CD4-positive, CD25-positive, alpha-beta regulatory T cell (primary cell): ENCODE data around the gene RHBDF1. TPM values are rescaled to one million over a fixed set of nuclear protein-coding genes. Genes with fewer than 3 reads are reported as not detected.

Experiments
- ATAC-seq, 2 donors: fragments of 150-1000 bp; cut with Tn5 transposase; one replicate each; pipeline ENCODE4 v1.10.0; 2021; ENCODE audit warnings: low read depth in 2 of 2, moderate number of reproducible peaks in 2 of 2, moderate library complexity in 1 of 2
- DNase-seq, 3 donors: peaks; one replicate each; pipeline versions ENCODE4 v3.0.0 to v3.0.0-alpha.2; 2012 to 2022; ENCODE audit warnings: mixed read lengths in 1 of 3
- H3K27ac ChIP-seq: one replicate; pipeline ENCODE4 v1.7.0; 2013; ENCODE audit warnings: mild to moderate bottlenecking, low read length; ENCODE audit not compliant: insufficient read depth, poor library complexity, severe bottlenecking
- H3K27me3 ChIP-seq: one replicate; pipeline ENCODE4 v1.7.0; 2013; ENCODE audit warnings: low read length; ENCODE audit not compliant: control insufficient read depth, insufficient read depth
- H3K36me3 ChIP-seq: one replicate; pipeline ENCODE4 v1.7.0; 2013; ENCODE audit warnings: mild to moderate bottlenecking, low read length, moderate library complexity; ENCODE audit not compliant: control insufficient read depth, insufficient read depth
- H3K4me1 ChIP-seq: 2 replicates; pipeline ENCODE4 v1.7.0; 2013; ENCODE audit warnings: mild to moderate bottlenecking, low read length; ENCODE audit not compliant: insufficient read depth, control insufficient read depth, poor library complexity, severe bottlenecking
- H3K4me3 ChIP-seq: one replicate; pipeline ENCODE4 v1.7.0; 2013; ENCODE audit warnings: low read depth, mild to moderate bottlenecking, low read length, moderate library complexity
- H3K9me3 ChIP-seq, 2 experiments: 1 replicate in 1 of 2; 2 replicates in 1 of 2; pipeline ENCODE4 v1.7.0; 2013; ENCODE audit warnings: low read length in 2 of 2, mild to moderate bottlenecking in 1 of 2, moderate library complexity in 1 of 2; ENCODE audit not compliant: control insufficient read depth in 2 of 2
- H3K27ac Mint-ChIP-seq, 3 donors: one replicate each; pipeline ENCODE4 v1.8.0; 2020 to 2022; ENCODE audit warnings: mild to moderate bottlenecking in 3 of 3, mixed read lengths in 3 of 3, moderate library complexity in 2 of 3
- H3K27me3 Mint-ChIP-seq: one replicate; pipeline ENCODE4 v1.8.0; 2022; ENCODE audit warnings: mild to moderate bottlenecking, mixed read lengths
- H3K36me3 Mint-ChIP-seq: one replicate; pipeline ENCODE4 v1.8.0; 2020; ENCODE audit warnings: mixed read lengths
- H3K4me1 Mint-ChIP-seq, 4 donors: one replicate each; pipeline ENCODE4 v1.8.0; 2020 to 2022; ENCODE audit warnings: mixed read lengths in 4 of 4, mild to moderate bottlenecking in 1 of 4
- H3K4me3 Mint-ChIP-seq, 4 donors: one replicate each; pipeline ENCODE4 v1.8.0; 2020 to 2022; ENCODE audit warnings: mild to moderate bottlenecking in 4 of 4, mixed read lengths in 4 of 4, moderate library complexity in 3 of 4
- H3K9me3 Mint-ChIP-seq, 7 donors: one replicate each; pipeline ENCODE4 v1.8.0; 2020 to 2022; ENCODE audit warnings: mixed read lengths in 7 of 7, mild to moderate bottlenecking in 3 of 7, moderate library complexity in 2 of 7
- polyA plus RNA-seq, 4 donors: library from polyadenylated mRNA; unstranded; fragments of 300-500 nt; fragmentation: Illumina TruSeq; gene quantifications; one replicate each; pipeline ENCODE4 v1.2.3, GENCODE V29; 2021
- total RNA-seq: library from RNA; stranded (reverse); gene quantifications from one replicate; pipeline ENCODE4 v1.2.3, GENCODE V29; 2022

Gene RHBDF1
- total and polyA plus RNA-seq, 5 donors from 2014 or later: 0.67 TPM; not detected in 4

DNA sequence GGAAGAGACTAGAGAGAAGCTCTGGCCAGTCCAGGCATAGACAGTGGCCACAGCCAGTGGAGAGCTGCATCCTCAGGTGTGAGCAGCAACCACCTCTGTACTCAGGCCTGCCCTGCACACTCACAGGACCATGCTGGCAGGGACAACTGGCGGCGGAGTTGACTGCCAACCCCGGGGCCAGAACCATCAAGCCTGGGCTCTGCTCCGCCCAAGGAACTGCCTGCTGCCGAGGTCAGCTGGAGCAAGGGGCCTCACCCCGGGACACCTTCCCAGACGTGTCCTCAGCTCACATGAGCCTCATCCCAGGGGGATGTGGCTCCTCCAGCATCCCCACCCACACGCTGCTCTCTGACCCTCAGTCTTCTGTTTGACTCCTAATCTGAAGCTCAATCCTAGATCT is 3.2 kb downstream of the RHBDF1 start:
- Mint-ChIP-seq H3K36me3 (no peaks in the 10 kb centered on the region), H3K4me1 (peaks cover 0 to 7% (median 6%) of the 10 kb centered on the region in 4 donors), H3K4me3 (no peak overlapping the region), H3K27me3 (peaks cover 34% of the 10 kb centered on the region), H3K9me3 (peaks cover 0 to 2% (median 0%) of the 10 kb centered on the region in 7 donors), H3K27ac (no peak overlapping the region)
- DNase-seq (no peak), ATAC-seq (no peak)
- peaks cover 5% of the 10 kb centered on the region for H3K4me1 ChIP-seq
- peaks cover 13% of the 10 kb centered on the region for H3K27me3 ChIP-seq
- H3K27ac ChIP-seq: no peak overlapping the region
- no peaks in the 10 kb centered on the region for H3K36me3 ChIP-seq
- no peak overlapping the region for H3K4me3 ChIP-seq
- no peaks in the 10 kb centered on the region for H3K9me3 ChIP-seq

DNA sequence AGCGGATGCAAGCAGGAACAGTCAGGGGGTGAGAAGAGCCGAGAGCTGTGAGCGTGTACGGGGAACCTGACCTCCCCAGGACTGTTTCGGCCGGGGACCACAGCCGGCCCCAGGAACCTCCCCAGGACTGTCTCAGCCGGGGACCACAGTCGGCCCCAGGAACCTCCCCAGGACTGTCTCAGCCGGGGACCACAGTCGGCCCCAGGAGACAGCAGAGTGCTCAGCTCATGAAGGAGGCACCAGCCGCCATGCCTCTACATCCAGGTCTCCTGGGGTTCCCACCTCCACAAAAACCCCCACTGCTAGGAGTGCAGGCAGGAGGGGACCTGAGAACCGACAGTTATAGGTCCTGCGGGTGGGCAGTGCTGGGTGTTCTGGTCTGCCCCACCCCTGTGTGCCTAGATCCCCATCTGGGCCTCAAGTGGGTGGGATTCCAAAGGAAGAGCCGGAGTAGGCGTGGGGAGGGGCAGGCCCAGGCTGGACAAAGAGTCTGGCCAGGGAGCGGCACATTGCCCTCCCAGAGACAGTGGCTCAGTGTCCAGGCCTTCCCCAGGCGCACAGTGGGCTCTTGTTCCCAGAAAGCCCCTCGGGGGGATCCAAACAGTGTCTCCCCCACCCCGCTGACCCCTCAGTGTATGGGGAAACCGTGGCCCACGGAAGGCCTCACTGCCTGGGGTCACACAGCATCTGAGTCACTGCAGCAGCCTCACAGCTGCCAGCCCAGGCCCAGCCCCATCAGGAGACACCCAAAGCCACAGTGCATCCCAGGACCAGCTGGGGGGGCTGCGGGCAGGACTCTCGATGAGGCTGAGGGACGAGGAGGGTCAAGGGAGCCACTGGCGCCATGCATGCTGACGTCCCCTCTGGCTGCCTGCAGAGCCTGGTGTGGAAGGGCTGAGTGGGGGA is 4.3 kb downstream of the RHBDF1 start:
- ATAC-seq (no peak), DNase-seq (no peak)
- H3K27ac Mint-ChIP-seq: no peak overlapping the region
- no peak overlapping the region for H3K27ac ChIP-seq
- H3K36me3 ChIP-seq: no peaks in the 10 kb centered on the region
- H3K9me3 Mint-ChIP-seq: peaks cover 0 to 2% (median 0%) of the 10 kb centered on the region in 7 donors
- H3K4me1 Mint-ChIP-seq: peaks cover 0 to 7% (median 6%) of the 10 kb centered on the region in 4 donors
- no peak overlapping the region for H3K4me3 Mint-ChIP-seq
- no peaks in the 10 kb centered on the region for H3K9me3 ChIP-seq
- no peak overlapping the region for H3K4me3 ChIP-seq
- peaks cover 32% of the 10 kb centered on the region for H3K27me3 Mint-ChIP-seq
- peaks cover 5% of the 10 kb centered on the region for H3K4me1 ChIP-seq
- peaks cover 9% of the 10 kb centered on the region for H3K27me3 ChIP-seq
- no peaks in the 10 kb centered on the region for H3K36me3 Mint-ChIP-seq

DNA sequence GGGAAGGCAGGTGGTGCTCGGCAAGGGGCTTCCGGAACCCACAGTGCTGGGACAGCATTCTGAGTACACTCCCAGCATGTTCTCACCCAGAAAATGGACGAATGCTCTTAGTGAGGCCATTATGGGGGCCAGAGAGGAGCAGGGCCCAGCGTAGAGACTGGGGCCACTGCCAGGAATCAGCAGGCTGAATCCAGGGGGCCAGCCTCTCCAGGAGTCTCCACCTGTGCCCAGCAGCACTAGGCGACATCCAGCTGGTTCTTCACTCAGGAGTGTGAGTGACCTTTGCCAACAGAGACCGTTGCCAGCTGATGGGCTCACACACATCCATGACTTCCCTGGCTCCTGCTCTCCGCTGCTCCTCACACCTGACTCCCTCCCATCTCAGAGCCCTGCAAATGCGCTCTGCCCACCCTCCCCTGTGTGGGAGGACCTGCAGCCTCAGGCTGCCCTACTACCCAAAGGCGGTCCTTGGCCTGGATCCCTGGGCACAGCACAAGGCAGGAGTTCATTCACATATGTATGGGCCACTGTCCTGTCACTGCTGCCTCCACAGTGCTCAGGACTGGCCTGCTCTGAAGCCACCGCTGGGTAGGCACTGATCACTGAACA is 5.1 kb downstream of the RHBDF1 start:
- no peak overlapping the region for H3K4me3 ChIP-seq
- H3K27ac ChIP-seq: no peak overlapping the region
- H3K4me1 ChIP-seq: no peaks in the 10 kb centered on the region
- no peak for ATAC-seq
- no peak overlapping the region for H3K4me3 Mint-ChIP-seq
- no peaks in the 10 kb centered on the region for H3K36me3 Mint-ChIP-seq
- H3K27ac Mint-ChIP-seq: no peak overlapping the region
- peaks cover 0 to 2% (median 0%) of the 10 kb centered on the region in 7 donors for H3K9me3 Mint-ChIP-seq
- peaks cover 27% of the 10 kb centered on the region for H3K27me3 Mint-ChIP-seq
- DNase-seq: no peak
- H3K9me3 ChIP-seq: no peaks in the 10 kb centered on the region
- H3K27me3 ChIP-seq: peaks cover 5% of the 10 kb centered on the region
- H3K4me1 Mint-ChIP-seq: peaks cover 0 to 6% (median 3%) of the 10 kb centered on the region in 4 donors
- no peaks in the 10 kb centered on the region for H3K36me3 ChIP-seq

DNA sequence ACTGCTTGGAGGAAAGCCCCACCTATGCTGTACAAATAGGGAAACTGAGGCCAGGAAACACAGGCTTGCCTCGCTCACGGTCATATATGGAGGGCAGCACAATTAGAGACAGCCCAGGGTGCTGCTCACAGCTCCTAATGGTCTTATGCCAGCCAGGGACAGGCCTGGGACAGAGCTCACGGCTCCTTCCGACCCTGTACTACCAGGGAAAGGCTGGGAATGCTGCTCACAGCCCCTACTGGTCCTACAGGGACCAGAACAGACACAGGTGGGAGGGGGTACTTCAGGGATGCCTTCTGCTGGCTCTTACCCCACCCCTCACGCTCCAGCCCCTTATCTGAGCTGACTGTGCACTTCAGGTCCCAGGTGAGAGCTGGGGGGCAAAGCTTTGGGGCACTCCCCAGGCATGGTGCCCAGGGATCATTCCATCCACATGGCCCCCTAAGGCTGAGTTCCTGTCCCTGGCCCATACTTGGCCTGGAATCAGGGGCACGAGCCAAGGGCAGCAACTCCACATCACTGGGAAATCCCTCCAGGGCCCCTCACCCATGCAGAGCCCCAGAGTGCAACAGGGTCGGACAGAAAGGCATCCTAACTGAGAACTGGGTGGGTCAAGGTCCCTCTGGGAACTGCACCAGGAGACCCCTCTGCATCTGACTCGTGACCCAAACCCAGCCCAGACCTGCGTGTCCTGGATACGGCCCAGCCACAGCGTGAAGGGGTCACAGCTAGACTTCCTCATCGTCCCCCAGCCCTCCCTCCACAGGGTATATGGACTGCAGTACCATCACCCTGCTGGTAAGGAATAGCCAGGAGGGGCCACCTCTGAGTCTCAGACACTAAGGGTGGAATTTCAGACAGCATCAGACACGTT is 5.9 kb downstream of the RHBDF1 start:
- H3K4me3 Mint-ChIP-seq: no peak overlapping the region
- no peak for DNase-seq
- Histone ChIP-seq H3K27me3 (peaks cover 5% of the 10 kb centered on the region), H3K4me1 (no peaks in the 10 kb centered on the region), H3K9me3 (no peaks in the 10 kb centered on the region), H3K36me3 (no peaks in the 10 kb centered on the region), H3K27ac (no peak overlapping the region), H3K4me3 (no peak overlapping the region)
- H3K27ac Mint-ChIP-seq: no peak overlapping the region
- ATAC-seq: no peak
- H3K9me3 Mint-ChIP-seq: peaks cover 0 to 2% (median 0%) of the 10 kb centered on the region in 7 donors
- peaks cover 0 to 6% (median 3%) of the 10 kb centered on the region in 4 donors for H3K4me1 Mint-ChIP-seq
- H3K27me3 Mint-ChIP-seq: peaks cover 26% of the 10 kb centered on the region
- H3K36me3 Mint-ChIP-seq: no peaks in the 10 kb centered on the region

DNA sequence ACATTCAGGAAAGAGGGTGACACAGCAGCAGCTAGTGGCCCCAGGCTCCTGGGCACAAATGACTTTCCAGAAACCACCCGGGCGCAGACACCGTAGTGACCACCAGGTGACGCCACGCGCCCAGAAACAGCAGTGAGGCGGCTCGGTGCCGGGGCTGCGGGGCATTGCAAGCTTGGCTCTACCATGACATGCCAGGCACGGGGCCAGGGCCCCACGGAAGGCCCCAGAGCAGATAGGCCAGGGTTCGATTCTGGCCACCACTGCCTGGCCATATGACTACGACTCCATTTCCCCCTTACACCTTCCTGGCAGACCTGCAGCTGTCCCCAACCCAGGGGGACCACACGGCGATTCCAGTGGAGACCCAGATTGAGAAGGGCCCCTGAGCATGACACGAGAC is 6.7 kb downstream of the RHBDF1 start:
- H3K9me3 ChIP-seq: no peaks in the 10 kb centered on the region
- peaks cover 22% of the 10 kb centered on the region for H3K27me3 Mint-ChIP-seq
- H3K4me1 Mint-ChIP-seq: peaks cover 0 to 6% (median 3%) of the 10 kb centered on the region in 4 donors
- no peaks in the 10 kb centered on the region for H3K36me3 Mint-ChIP-seq
- no peak overlapping the region for H3K4me3 ChIP-seq
- DNase-seq (peak; percentile 66 to 82 (median 79)), ATAC-seq (peak; percentile 81 to 84)
- peaks cover 5% of the 10 kb centered on the region for H3K27me3 ChIP-seq
- H3K9me3 Mint-ChIP-seq: peaks cover 0 to 2% (median 0%) of the 10 kb centered on the region in 7 donors
- H3K27ac ChIP-seq: no peak overlapping the region
- no peaks in the 10 kb centered on the region for H3K36me3 ChIP-seq
- no peak overlapping the region for H3K27ac Mint-ChIP-seq
- no peaks in the 10 kb centered on the region for H3K4me1 ChIP-seq
- no peak overlapping the region for H3K4me3 Mint-ChIP-seq

DNA sequence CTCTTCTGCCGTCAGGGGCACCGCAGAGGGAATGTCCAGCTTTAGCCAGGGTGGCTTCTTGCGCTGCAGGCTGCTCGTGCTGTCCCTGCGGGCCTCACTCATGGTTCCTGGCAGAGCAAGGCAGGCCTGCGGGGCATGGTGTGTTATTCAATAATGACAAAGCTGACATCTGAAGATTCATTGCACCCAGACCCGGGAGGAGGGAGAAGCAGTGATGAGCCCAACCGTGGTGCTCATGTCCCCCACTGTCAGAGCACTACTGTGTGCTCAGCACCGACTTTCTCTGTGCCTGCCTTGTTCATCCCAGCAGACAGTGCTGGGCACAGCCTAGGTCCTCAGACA is 7.5 kb downstream of the RHBDF1 start:
- Mint-ChIP-seq H3K4me1 (peaks cover 0 to 6% (median 3%) of the 10 kb centered on the region in 4 donors), H3K4me3 (no peak overlapping the region)

DNA sequence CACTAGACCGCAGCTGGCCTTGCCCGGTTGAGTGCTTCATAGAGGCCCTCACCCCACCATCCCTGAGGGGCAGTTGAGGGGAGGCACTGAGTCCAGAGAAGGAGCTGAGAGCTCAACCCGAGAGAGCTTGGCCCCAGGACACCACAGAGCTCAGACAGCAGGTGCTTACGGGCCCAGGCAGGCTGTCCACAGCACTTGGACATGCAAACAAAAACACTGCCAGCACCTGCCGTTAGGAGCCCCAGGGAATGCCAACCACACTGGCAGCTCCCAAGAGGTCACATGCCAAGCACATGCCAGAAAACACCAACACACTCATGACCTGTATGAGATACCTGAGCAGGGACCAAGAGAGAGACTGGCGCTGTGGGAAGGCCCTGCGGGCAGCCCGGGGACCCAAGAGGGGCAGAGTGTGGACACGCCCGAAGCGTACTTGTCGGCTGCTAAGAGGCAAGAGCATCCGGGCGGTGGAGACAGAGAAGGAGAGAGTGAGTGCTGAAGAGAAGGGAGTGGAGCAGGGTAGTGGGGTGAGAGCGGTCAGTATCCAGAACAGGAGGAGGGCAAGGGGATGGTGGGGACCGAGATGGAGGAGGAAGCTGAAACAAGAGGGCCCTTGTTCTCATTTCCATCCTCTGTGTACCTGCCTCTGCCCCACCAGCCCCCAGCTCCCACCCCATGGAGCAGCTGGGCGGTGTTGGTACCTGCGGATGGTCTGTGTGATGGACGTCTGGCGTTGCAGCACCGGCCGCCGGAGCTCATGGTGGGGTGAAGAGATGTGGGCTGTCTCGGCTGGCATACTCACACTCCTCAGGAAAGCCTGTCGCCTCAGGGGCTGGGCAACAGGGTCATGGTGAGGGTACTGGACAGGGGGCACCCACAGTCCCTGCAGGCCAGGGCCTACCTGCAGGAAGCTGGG is 8.2 kb downstream of the RHBDF1 start:
- H3K4me1 ChIP-seq: no peaks in the 10 kb centered on the region
- H3K9me3 ChIP-seq: no peaks in the 10 kb centered on the region
- no peak for ATAC-seq
- H3K27me3 ChIP-seq: no peaks in the 10 kb centered on the region
- H3K27ac ChIP-seq: no peak overlapping the region
- peaks cover 18% of the 10 kb centered on the region for H3K27me3 Mint-ChIP-seq
- H3K4me3 Mint-ChIP-seq: no peak overlapping the region
- peaks cover 0 to 2% (median 0%) of the 10 kb centered on the region in 7 donors for H3K9me3 Mint-ChIP-seq
- H3K4me3 ChIP-seq: no peak overlapping the region
- no peak overlapping the region for H3K27ac Mint-ChIP-seq
- peaks cover 0 to 6% (median 3%) of the 10 kb centered on the region in 4 donors for H3K4me1 Mint-ChIP-seq
- H3K36me3 ChIP-seq: no peaks in the 10 kb centered on the region
- DNase-seq: no peak
- H3K36me3 Mint-ChIP-seq: no peaks in the 10 kb centered on the region

More for the DNA sequence above, 7.5 kb downstream of the RHBDF1 start:
- Histone ChIP-seq H3K9me3 (no peaks in the 10 kb centered on the region), H3K27me3 (no peaks in the 10 kb centered on the region), H3K27ac (no peak overlapping the region), H3K4me1 (no peaks in the 10 kb centered on the region), H3K36me3 (no peaks in the 10 kb centered on the region), H3K4me3 (no peak overlapping the region)
- ATAC-seq (no peak), DNase-seq (no peak)
- Mint-ChIP-seq H3K9me3 (peaks cover 0 to 2% (median 0%) of the 10 kb centered on the region in 7 donors), H3K36me3 (no peaks in the 10 kb centered on the region), H3K27ac (no peak overlapping the region), H3K27me3 (peaks cover 18% of the 10 kb centered on the region)
